Omental fat pad (tissue), 4 donors: ENCODE measurements around the gene NCF4. TPM values are rescaled to one million over a fixed set of nuclear protein-coding genes. Genes with fewer than 3 reads are reported as not detected.

Experiments
- ATAC-seq: fragments of 150-250 bp; one replicate; pipeline ENCODE4 v1.9.1; 2016; ENCODE audit warnings: mild to moderate bottlenecking, moderate library complexity; ENCODE audit not compliant: low FRiP score
- DNase-seq: peaks from one replicate; pipeline ENCODE4 v3.0.0-alpha.2; 2019; ENCODE audit warnings: low spot score
- CTCF ChIP-seq, 3 donors: fragments of 450-650 bp; IDR thresholded peaks; one replicate each; pipeline ENCODE4 v1.5.1; 2016 to 2017; ENCODE audit warnings: antibody characterized with exemption in 3 of 3, mild to moderate bottlenecking in 3 of 3, moderate library complexity in 2 of 3
- total RNA-seq, 4 donors: library from RNA; depleted of rRNA; stranded (reverse); fragments of >200 nt; gene quantifications; one replicate each; pipeline ENCODE4 v1.1.0, GENCODE V29; 2016

NCF4 gene
- total RNA-seq, 4 donors from 2014 or later, result 31.6 to 78.8 (median 41.6) TPM

- no peak for DNase-seq
- no peak for TF ChIP-seq CTCF (IDR thresholded peaks at IDR 0.05)
- ATAC-seq, result no peak
Measured at GRCh38 chr22:36872866-36873498, 12.2 kb downstream of the NCF4 start.

DNA sequence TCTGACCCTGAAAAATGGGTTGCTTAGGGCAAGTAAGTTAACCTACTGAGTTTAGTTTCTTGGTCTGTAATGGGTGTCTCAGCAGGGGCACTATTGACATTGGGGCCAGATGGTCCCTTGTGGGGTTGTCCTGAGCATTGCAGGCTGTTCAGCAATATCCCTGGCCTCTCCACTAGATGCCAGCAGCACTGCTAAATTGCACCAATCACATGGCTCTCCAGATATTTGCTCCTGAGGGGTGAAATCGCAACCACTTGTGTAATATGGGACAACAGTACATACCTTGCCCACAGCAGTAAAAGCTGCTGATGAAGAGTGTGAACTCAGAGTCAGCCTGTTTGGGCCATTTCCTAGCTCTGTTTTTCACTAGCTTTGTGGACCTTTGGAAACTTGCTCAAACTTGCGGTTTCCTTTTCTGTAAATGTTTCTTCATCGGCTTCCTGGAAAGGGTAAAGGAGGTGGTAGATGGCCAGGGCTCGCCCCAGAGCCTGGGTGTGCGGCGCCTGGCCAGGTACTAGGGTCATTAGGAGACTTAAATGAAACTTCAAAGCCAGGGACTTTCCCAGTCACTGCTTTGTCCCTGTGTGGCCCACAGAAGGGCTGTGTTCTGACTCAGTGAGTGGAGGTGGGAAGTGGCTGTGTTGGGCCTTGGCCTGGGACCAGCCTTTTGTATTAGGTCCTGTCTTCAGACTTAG is 13.0 kb downstream of the NCF4 start:
- DNase-seq, result no peak
- ATAC-seq, result peak; percentile 70
- TF ChIP-seq CTCF (IDR thresholded peaks at IDR 0.05), result no peak

- no peak for TF ChIP-seq CTCF (IDR thresholded peaks at IDR 0.05)
- ATAC-seq (no peak), DNase-seq (no peak)
Measured at GRCh38 chr22:36874309-36874696, 13.5 kb downstream of the NCF4 start.

- no peak for TF ChIP-seq CTCF (IDR thresholded peaks at IDR 0.05)
- no peak for DNase-seq
- ATAC-seq, result no peak
Measured at GRCh38 chr22:36874736-36875135, 13.9 kb downstream of the NCF4 start.

GRCh38 chr22:36875741-36876140 is 14.9 kb downstream of the NCF4 start:
- no peak for ATAC-seq
- no peak for TF ChIP-seq CTCF (IDR thresholded peaks at IDR 0.05)
- DNase-seq, result no peak

GRCh38 chr22:36879775-36880174 is 19.0 kb downstream of the NCF4 start:
- ATAC-seq (no peak), DNase-seq (no peak)
- TF ChIP-seq CTCF (IDR thresholded peaks at IDR 0.05), result no peak
